Smooth muscle cell of trachea (primary cell): ENCODE measurements around the gene RETSAT. TPM values are rescaled to one million over a fixed set of nuclear protein-coding genes. Genes with fewer than 3 reads are reported as not detected.

Source experiments
- total RNA-seq: library from RNA; depleted of rRNA; stranded (reverse); fragments of >200 nt; gene quantifications from 2 replicates; pipeline ENCODE4 v1.2.1, GENCODE V29; 2014

Gene RETSAT
- 58.6 and 90.0 TPM in 2 replicates for total RNA-seq

DNA sequence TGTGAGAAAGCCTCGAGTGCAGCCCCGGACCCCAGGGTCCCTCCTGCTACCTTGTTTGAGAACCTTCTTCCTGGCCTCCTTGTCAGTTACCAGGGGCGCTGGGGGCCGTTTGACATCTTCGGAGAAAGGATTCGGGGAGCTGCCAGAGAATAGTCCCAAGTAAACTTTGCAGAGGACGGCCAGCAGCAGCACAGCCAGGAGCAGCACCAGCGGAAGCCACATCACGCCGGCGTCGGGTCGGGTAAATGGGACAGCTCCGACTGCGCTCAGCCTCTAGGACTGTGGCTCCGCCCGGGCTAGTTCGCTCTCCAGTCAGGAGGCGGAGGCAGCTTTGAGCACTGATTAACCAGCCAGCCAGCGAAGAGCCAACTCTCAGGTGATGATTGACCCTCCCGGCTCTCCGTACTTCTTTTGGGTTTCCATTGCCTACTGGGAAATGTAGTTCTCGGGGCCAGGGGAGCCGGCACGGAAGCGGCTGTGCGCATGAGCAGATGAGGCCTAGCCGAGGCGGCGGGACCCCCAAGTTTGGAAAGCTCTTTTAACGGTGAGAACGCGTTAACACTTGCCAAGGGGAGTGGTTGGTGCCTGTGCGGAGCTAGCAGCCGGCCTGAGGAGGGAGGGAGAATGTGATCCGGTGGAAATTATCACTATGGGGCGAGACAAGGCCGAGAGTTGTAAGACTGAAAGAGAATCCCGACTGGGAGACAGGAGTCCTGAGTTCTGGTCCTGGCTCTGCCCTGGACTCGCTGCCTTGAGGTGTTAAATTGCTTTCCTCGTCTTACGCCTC, at the start of gene RETSAT, which contains the start of gene ELMOD3:
Gene RETSAT (minus strand): TSS at position 243 of the 787 bp plus-strand sequence. CDS start 21 bp downstream, at position 222.
Gene ELMOD3 (plus strand): TSS at position 484 of the 787 bp plus-strand sequence. CDS start 2,430 bp downstream, outside the sequence.

DNA sequence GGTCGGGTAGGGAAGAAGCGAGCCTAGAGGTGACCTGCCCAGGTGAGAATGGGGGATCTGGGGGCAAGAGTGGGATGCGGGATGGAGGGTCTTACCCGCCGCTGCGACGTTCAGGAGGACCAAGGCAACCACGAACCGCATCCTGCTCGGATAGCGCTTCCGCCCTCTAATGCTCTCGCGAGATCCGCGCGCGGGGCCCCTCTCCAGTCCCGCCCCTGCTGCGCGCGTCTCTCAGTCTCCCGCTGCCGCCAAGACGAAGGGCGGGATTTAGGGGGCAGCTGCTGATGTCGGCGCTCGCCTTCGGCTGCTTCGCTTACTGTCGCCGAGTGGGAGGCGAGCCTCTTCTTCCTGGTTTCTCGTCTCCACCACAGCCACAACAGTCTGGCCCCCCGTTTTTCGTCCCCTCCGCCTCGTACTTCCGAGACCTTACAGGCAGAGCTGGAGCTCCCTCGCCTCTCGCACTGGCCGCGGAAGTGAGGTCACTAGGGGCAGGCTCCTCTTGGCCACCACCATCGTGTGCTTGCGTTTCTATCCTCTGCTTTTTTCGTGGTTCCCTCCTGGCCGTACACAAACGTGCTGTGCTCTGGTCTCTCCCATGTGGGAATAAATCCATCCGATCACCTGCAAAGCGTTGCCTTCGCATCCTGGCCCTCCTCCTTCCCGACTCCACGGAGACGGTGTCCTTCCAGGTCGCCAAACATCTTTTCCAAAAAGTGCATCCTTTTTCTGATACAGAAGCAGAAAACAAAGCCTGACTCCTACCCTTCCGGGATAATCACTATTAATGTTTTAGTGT, 26.3 kb downstream of the RETSAT start, which contains the start of gene TGOLN2:
Gene TGOLN2 (minus strand): TSS at position 168 of the 796 bp plus-strand sequence. CDS start 27 bp downstream, at position 141.

Other genes starting within 250 kb of the RETSAT start
- 2.5 and 2.8 TPM in 2 replicates for gene TCF7L1, start 221.1 kb downstream of the RETSAT start, total RNA-seq
- gene TGOLN2, start 26.5 kb downstream of the RETSAT start, total RNA-seq: 133 and 174 TPM in 2 replicates
- 15.9 and 19.8 TPM in 2 replicates for gene ELMOD3, start 241 bp upstream of the RETSAT start, total RNA-seq
- 347 and 497 TPM in 2 replicates for gene CAPG, start 55.8 kb upstream of the RETSAT start, total RNA-seq
- gene SH2D6, start 64.2 kb upstream of the RETSAT start, total RNA-seq: 0.66 TPM in 1 of 2 replicates, not detected in the other
- 200 and 279 TPM in 2 replicates for gene MAT2A, start 184.6 kb upstream of the RETSAT start, total RNA-seq
- 55.3 and 76.6 TPM in 2 replicates for gene GGCX, start 207.0 kb upstream of the RETSAT start, total RNA-seq
- gene VAMP8, start 223.1 kb upstream of the RETSAT start, total RNA-seq: 1.5 and 2.8 TPM in 2 replicates
- gene VAMP5, start 229.9 kb upstream of the RETSAT start, total RNA-seq: 28.7 and 35.4 TPM in 2 replicates
- 160 and 253 TPM in 2 replicates for gene RNF181, start 241.2 kb upstream of the RETSAT start, total RNA-seq
- 5.1 and 16.4 TPM in 2 replicates for gene TMEM150A, start 248.2 kb upstream of the RETSAT start, total RNA-seq